AG10803 (cell line): ENCODE data around the gene A3GALT2.
"Not testable (repeated sequence)": the region's sequence is repeated elsewhere in the genome, so short reads cannot be mapped to it uniquely, and the experiment has no call there.

ENCODE experiments used
- DNase-seq: peaks from one replicate; pipeline ENCODE4 v3.0.0; 2010; ENCODE audit warnings: low read depth
- H3K4me3 ChIP-seq: 2 replicates; pipeline ENCODE4 v1.5.1; 2011; ENCODE audit warnings: mild to moderate bottlenecking, low read length, control low read depth
- TF ChIP-seq, protein P1 (sequence below): conservative IDR thresholded peaks from 2 replicates; pipeline ENCODE4 v1.5.1; 2011; ENCODE audit warnings: mild to moderate bottlenecking, low read length, control low read depth, inconsistent platforms

The A3GALT2 gene

DNA sequence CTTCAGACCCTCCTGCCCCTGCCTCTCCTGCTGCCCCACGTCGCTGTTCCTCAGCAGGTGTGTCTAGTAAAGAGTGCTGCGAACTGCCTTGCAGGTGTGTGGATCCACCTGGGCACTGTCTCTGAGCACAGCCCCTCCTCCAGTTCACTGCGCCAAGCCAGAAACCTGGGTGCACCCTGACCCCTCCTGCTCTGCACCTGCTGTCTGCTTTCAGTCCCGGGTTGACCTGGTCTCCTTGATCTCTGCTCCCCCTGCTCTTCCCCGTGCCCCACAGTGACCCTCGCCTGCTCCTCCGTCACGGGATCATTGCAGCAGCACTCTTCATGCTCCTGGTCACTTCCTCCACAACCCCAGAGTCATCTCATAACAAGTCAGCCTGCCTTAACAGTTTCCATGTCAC is 6.5 kb downstream of the A3GALT2 start:
- H3K4me3 ChIP-seq: no peak overlapping the region
- DNase-seq: no peak
- TF ChIP-seq, protein P1, sequence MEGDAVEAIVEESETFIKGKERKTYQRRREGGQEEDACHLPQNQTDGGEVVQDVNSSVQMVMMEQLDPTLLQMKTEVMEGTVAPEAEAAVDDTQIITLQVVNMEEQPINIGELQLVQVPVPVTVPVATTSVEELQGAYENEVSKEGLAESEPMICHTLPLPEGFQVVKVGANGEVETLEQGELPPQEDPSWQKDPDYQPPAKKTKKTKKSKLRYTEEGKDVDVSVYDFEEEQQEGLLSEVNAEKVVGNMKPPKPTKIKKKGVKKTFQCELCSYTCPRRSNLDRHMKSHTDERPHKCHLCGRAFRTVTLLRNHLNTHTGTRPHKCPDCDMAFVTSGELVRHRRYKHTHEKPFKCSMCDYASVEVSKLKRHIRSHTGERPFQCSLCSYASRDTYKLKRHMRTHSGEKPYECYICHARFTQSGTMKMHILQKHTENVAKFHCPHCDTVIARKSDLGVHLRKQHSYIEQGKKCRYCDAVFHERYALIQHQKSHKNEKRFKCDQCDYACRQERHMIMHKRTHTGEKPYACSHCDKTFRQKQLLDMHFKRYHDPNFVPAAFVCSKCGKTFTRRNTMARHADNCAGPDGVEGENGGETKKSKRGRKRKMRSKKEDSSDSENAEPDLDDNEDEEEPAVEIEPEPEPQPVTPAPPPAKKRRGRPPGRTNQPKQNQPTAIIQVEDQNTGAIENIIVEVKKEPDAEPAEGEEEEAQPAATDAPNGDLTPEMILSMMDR: no peak

DNA sequence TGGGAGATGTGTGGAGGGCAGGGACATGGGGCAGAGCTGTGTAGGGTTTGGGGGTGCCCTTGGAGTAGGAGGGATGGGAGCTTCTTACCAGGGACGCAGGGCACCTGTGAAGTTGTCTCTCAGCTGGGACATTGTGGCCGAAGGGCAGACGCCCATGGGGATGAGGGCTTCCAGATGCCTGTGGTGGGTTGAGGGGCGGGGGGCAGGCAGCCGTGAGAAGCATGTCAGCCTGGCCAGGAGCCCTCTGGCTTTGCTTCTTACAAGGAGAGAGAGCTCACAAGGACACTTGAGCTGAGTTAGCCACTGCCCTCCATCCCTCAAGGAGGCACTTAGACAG is 8.5 kb downstream of the A3GALT2 start:
- H3K4me3 ChIP-seq: no peak overlapping the region
- no peak for DNase-seq
- TF ChIP-seq, protein P1: no peak

DNA sequence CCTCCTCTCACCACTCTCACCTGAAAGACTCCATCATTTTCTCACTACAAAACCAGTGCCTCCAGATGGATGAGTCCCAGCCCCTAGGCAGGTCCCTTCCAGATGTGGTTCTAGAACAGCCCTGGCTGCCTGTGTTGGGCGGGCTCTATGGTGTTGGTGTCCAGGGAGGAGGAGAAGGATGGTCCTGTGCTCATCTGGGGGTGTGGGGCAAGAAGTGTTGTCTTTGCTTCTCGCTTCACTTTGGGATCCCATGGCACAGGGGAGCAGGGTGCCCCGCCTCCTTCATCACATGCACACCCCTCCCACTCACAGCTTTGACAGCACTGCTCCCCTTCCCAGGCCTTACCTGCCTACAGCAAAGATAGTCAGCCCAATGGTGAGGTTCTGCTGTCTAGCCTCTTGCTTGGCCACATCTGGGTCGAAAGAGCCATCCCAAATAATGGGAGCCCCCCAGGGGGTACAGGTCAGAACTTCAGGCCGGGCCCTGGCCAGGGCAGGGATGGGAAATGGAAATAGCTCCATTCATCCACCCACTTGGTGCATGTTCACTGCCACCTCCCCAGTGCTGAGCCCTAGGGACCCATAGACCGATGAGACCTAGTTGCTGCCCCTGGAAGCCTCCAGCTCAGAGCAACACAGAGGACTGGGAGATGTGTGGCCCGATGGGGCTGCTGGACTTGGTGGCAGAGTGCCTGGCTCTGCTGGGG is 9.0 kb downstream of the A3GALT2 start:
- TF ChIP-seq, protein P1: no peak

DNA sequence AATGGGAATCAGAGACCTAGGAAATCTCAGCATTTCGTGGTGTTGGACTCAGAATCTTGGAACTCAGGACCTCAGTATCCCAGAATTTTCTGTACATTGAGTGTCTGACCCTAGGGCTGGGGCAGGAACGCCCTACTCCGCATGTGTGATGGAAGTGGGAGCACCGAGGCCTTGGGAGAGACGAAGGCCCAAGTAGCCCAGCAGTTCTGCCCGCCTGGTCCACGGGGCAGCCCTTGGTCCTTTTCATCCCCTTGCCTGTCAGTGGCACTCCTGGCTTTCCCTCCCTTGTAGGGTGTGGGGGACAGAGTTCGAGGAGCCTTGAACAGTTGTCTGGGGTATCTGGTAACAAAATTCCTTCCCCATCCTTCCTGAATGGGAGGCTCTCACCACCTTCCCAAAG is 10.2 kb downstream of the A3GALT2 start:
- no peak for DNase-seq
- no peak overlapping the region for H3K4me3 ChIP-seq
- TF ChIP-seq, protein P1: no peak

More for the DNA sequence above, 9.0 kb downstream of the A3GALT2 start:
- H3K4me3 ChIP-seq: no peak overlapping the region
- no peak for DNase-seq

DNA sequence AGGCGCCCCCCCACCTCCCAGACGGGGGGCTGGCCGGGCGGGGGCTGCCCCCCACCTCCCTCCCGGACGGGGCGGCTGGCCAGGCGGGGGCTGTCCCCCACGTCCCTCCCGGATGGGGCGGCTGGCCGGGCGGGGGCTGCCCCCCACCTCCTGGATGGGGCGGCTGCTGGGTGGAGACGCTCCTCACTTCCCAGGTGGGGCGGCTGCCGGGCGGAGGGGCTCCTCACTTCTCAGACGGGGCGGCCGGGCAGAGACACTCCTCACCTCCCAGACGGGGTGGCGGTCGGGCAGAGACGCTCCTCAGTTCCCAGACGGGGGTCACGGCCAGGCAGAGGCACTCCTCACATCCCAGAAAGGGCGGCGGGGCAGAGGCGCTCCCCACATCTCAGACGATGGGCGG is 11.5 kb downstream of the A3GALT2 start:
- H3K4me3 ChIP-seq, DNase-seq: not testable (repeated sequence)

DNA sequence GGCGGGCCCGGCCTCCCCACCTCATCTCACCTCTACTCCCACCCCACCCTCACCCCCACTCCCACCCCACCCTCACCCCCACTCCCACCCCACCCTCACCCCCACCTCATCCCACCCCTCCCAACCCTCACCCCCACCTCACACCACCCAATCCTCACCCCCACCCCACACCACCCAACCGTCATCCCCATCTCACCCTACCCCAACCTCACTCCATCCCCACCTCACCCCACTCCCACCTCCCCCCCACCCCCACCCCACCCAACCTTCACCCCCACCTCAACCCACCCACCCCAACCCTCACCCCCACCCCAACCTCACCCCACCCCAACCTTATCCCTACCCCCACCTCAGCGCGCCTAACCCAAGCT is 13.4 kb downstream of the A3GALT2 start:
- H3K4me3 ChIP-seq: no peak overlapping the region
- TF ChIP-seq, protein P1: no peak
- DNase-seq: no peak

DNA sequence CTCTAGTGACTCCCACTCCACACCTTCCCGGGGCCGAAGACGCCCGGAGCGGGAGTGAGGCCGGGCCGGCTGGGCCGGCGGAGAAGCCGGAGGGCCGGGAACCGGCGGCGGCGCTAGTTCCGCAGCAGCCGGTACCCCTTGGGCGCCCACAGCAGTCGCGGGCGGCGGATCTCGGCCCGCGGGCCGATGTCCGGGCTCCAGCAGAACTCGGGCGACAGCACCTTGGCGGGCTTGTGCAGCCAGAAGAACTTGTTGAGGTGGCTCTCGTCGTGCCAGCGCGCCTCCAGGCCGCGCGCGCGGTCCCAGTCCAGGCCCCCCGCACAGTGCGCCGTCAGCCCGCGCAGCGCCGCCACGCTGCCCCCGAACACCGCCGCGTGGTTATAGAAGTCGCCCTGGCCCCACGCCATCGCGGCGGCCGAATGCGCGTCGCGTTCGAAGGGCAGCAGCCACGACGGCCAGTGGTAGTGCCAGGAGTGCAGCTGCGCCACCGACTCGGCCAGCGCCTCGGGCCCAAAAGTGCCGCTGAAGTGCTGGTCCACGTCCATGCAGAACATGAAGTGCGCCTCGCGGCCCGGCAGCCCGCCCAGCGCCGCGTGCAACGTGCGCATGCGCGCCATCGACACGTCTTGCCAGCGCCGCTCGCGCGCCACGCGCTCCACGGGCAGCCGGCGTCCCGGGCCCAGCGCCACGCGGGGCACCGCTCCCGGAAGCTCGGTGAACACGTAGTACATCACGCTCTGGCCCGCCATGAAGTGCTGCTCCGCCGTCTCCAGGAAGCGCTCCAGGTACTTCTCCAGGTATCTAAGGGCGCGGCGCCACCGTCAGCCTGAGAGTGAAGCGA is 14.0 kb downstream of the A3GALT2 start:
- no peak for DNase-seq
- no peak overlapping the region for H3K4me3 ChIP-seq
- TF ChIP-seq, protein P1: no peak
